Measurements from ENCODE around the gene TUBA4A.

The TUBA4A gene

GRCh38 chr2:219214141-219214540 is 39.6 kb downstream of the TUBA4A start:
- DNase-seq (ENCODE audit: extremely low read depth, low read depth) = no peak
- TF ChIP-seq CTCF (IDR thresholded peaks at IDR 0.05; ENCODE audit: low read depth, low read length) = no peak

- no peak for TF ChIP-seq CTCF (IDR thresholded peaks at IDR 0.05; ENCODE audit: low read depth, low read length)
- DNase-seq (ENCODE audit: extremely low read depth, low read depth) = no peak
Observed at GRCh38 chr2:219213486-219214071, 40.1 kb downstream of the TUBA4A start.

- no peak for DNase-seq (ENCODE audit: extremely low read depth, low read depth)
- TF ChIP-seq CTCF (IDR thresholded peaks at IDR 0.05; ENCODE audit: low read depth, low read length) = no peak
Observed at GRCh38 chr2:219213026-219213415, 40.7 kb downstream of the TUBA4A start.

GRCh38 chr2:219210886-219211362 is 42.8 kb downstream of the TUBA4A start:
- no peak for DNase-seq (ENCODE audit: extremely low read depth, low read depth)
- TF ChIP-seq CTCF (IDR thresholded peaks at IDR 0.05; ENCODE audit: low read depth, low read length) = no peak

- no peak for DNase-seq (ENCODE audit: extremely low read depth, low read depth)
- no peak for TF ChIP-seq CTCF (IDR thresholded peaks at IDR 0.05; ENCODE audit: low read depth, low read length)
Observed at GRCh38 chr2:219210196-219210885, 43.4 kb downstream of the TUBA4A start.

- TF ChIP-seq CTCF (IDR thresholded peaks at IDR 0.05; ENCODE audit: low read depth, low read length) = no peak
- no peak for DNase-seq (ENCODE audit: extremely low read depth, low read depth)
Observed at GRCh38 chr2:219209236-219210195, 44.2 kb downstream of the TUBA4A start.

Data from AG09319 (cell line).